Epidermal melanocyte (primary cell): ENCODE measurements around the gene TTC16.

Experiments
- DNase-seq: peaks from one replicate; pipeline ENCODE4 v3.0.0; 2011; ENCODE audit warnings: low spot score; ENCODE audit not compliant: insufficient read length

TTC16 gene, protein sequence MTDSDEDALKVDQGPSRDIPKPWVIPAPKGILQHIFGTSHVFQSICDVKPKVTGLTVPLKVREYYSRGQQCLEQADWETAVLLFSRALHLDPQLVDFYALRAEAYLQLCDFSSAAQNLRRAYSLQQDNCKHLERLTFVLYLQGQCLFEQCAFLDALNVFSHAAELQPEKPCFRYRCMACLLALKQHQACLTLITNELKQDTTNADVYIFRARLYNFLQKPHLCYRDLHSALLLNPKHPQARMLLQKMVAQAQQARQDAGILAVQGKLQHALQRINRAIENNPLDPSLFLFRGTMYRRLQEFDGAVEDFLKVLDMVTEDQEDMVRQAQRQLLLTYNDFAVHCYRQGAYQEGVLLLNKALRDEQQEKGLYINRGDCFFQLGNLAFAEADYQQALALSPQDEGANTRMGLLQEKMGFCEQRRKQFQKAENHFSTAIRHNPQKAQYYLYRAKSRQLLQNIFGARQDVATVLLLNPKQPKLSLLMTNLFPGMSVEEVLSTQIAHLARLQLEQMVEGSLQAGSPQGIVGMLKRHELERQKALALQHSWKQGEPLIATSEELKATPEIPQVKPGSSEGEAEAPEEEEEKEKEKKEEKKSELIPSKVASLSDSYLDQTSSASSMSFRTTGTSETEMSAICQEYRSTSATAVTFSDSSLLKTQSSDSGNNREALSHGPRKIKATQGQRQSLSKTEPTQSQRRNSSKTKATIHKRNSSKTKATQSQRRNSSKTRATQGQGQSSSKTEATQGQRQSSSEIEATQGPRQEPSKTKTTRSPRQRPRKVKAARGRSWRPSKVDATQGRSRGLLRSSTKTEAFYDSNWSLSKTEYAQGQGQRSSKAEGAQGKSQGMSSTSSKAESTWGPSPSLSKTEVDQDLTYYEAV

DNA sequence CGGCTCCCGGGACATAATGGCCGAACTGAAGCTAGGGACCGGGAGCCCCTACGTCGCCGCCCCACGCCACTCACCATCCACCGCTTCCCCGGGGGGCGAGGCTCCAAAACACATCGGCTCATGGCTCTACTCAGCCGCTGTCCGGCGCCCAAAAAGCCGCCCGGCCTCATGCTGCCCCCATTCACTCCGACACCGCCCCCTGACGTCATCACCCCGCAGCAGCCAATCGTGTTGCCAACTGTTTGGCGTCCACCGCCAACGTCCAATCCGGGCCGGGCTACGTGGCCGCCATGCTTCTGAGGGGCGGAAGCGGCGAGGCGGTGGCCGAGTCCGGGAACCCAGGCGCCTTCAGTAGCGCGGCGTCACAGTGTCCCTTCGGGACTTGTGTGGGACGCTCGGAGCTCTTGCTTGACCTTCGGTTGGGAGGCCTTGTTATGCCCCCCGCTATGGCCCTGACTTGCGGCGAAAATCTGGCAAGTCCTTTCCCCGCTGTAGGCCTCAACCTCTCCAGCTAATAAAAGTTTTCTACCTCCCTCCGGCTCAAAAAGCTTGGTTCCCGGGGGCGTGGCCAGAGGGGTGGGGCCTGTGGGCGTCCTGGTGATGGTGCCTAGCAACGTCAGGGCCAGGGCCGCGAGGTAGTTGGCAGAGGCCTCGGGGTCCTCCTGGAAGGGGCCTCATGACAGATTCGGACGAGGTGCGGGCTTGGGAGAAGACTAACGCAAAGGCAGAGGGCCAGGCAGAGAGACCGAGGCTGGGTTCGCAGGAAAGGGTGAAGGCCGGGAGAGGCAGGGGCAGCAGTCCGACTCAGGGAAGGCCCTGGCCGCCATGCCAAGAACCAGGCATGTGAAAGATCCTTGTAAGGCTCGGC is at the start of gene TTC16, which contains the start of gene PTRH1:
Gene TTC16, plus strand, starts transcription at position 610 of the 868 bp plus-strand sequence. Its CDS starts 67 bp downstream, at position 677.
Gene PTRH1, minus strand, starts transcription at position 194 of the 868 bp plus-strand sequence. Its CDS starts 24 bp downstream, at position 170.
- peak; percentile 99 for DNase-seq

GRCh38 chr9:127667127-127667844 is 48.6 kb upstream of the TTC16 start:
- no peak for DNase-seq

DNA sequence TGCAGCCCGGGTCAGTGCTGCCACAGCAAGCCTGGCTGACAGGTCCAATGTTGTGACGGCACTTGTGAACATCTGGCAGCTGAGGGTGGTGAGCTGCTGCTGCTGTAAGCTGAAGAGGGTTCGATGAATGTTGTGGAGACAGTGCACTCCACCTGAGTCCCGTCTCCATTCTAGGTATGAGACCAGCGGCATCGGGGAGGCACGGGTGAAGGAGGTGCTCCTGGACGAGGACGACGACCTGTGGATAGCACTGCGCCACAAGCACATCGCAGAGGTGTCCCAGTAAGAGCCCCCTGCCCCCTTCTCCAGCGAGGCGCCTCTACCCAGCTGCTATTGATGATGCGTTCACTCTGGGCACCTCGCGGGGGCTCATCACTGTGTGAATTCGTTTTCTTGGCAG is 48.0 kb upstream of the TTC16 start:
- no peak for DNase-seq

GRCh38 chr9:127673234-127673633 is 42.6 kb upstream of the TTC16 start:
- DNase-seq = no peak

GRCh38 chr9:127676638-127677037 is 39.2 kb upstream of the TTC16 start:
- DNase-seq = no peak

- DNase-seq = no peak
Measured at GRCh38 chr9:127679506-127679905, 36.4 kb upstream of the TTC16 start.

- no peak for DNase-seq
Measured at GRCh38 chr9:127680226-127680625, 35.7 kb upstream of the TTC16 start.

GRCh38 chr9:127680846-127681245 is 35.0 kb upstream of the TTC16 start:
- DNase-seq = no peak

DNA sequence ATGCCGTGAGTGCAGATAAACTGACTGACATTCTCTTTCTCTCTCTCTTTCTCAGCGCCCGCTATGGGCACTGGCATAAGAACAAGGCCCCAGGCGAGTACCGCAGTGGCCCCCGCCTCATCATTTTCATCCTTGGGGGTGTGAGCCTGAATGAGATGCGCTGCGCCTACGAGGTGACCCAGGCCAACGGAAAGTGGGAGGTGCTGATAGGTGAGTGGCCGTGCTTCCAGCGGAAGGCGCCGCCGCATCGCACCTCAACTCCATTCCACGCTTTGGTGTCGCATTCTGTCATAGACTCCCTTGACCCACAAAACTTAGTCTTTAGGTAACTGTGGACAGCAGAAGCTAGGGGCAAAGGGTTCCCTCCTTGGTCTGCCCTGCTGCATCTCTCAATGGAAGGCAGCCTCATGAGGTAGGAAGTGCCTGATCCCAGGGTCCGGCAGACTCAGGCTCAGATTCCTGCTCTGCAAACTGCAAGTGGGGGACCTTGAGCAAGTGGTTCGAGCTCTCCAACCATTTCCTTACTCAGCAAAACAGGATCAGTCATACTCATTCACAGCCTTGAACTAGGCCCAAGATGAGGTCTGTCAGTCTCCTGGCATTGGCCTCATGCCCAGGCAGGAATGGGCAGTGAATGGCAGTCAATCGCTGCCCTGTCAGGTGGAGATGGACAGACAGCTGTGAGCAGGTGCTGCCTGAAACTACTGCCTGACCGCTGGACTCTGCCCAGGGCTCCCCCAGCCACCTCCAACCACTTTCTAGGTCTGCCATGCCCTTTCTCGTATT is 33.3 kb upstream of the TTC16 start:
- no peak for DNase-seq

GRCh38 chr9:127683723-127684122 is 32.2 kb upstream of the TTC16 start:
- no peak for DNase-seq

DNA sequence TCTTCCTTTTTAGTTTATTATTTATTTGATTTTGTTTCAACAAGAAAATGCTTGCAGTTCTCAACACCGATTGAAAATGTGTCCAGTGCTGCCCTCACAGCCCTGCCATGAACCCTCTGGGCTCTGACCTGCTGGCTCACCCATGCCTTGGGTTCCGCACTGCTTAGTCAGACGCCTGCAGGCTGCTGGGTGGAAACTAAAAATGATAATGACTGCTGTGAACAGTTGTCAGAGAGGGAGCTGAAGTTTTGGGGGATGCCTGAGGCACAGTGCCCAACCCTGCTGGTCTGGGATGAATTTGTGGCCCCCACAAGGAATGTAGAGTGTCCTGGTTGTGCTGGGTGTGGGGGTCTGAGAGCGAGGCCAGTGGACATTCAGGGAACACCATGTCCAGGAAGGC is 31.3 kb upstream of the TTC16 start:
- DNase-seq = no peak

DNA sequence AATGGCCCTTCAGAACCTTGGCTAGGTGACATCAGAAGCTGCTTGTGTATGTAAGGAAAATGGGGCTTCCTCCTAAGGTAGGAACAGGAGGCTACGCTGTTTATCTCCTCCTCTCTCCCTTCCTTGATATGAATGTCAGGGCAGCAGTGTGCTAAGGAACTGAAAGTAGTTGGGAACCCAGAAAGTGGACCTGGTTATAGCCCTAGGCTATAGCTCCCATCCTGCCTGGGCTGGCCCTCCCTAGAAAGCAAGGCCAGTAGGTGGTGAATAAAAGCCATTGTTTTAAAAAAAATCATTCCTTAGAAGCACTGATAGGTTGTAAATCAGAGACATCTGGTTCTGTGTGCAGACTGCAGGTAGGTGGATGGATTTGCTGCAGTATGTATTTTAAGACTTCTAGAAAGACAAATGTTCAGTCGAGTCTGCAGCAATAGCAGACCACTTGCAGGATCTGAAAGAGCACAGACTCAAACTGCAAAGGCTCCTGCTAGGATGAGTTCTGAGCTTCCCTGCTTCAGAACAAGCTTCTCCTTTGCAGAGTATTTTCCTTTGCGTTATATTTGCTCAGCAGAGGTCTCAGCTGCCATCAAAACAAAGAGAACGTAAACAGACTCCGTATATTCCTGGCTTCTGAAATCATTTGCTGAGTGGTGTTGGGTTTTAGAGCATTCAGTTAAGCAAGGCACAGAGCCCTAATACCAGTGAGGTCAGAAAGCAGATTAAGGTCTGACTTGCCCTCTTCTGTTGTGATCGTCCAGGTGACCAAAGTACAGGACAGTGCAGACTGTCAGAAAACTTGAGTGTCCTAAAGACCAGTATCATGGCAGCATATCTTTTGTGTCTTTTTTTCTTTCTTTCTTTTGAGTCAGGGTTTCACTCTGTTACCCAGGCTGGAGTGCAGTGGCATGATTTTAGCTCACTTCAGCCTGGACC is 29.2 kb upstream of the TTC16 start:
- DNase-seq = no peak

- DNase-seq = peak; percentile 52
Measured at GRCh38 chr9:127689329-127690000, 26.4 kb upstream of the TTC16 start.

DNA sequence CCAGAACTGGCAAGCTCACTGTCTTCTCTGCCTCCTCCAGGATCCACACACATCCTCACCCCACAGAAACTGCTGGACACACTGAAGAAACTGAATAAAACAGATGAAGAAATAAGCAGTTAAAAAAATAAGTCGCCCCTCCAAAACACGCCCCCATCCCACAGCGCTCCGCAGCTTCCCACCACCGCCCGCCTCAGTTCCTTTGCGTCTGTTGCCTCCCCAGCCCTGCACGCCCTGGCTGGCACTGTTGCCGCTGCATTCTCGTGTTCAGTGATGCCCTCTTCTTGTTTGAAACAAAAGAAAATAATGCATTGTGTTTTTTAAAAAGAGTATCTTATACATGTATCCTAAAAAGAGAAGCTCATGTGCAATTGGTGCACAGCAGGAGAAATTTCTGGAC is 25.1 kb upstream of the TTC16 start:
- no peak for DNase-seq

DNA sequence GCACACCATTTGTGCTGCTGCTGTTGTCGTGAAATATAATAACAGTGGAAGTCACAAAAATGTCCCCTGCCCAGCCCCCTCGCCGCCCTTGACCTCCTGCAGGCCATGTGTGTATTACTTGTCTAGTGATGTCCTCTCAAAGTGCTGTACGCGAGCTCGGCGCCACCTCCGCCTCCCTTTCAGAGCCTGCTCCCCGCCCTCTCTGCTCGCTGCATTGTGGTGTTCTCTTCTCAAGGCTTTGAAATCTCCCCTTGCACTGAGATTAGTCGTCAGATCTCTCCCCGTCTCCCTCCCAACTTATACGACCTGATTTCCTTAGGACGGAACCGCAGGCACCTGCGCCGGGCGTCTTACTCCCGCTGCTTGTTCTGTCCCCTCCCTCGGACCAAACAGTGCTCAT is 23.8 kb upstream of the TTC16 start:
- DNase-seq = no peak

GRCh38 chr9:127693143-127693542 is 22.7 kb upstream of the TTC16 start:
- no peak for DNase-seq

DNA sequence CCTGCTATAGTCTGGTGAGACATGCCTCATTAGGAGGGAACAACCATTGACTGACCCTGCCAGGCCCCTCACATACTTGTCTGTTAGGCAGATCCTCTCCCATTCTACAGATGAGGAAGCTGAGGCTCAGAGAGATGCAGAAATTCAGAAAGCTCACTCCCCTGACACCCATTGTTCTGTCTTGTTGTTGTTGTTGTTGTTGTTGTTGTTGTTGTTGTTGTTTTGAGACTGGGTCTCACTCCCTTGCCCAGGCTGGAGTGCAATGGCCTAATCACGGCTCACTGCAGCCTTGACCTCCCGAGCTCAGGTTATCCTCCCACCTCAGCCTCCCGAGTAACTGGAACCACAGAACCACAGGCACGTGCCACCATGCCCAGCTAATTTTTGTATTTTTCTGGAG is 22.2 kb upstream of the TTC16 start:
- no peak for DNase-seq
